HUDEP-2 (cell line): ENCODE results near the gene PAFAH1B2.
"Not testable (repeated sequence)": the region's sequence is repeated elsewhere in the genome, so short reads cannot be mapped to it uniquely, and the experiment has no call there.

Experiments used
- DNase-seq, 76 experiments: peaks; one replicate each; lab custom pipeline; 2025; ENCODE audit not compliant: unreplicated experiment in 76 of 76; lab: John Stamatoyannopoulos, UW

PAFAH1B2 gene

GRCh38 chr11:117143871-117144476, at the start of gene PAFAH1B2:
Gene PAFAH1B2, plus strand, starts transcription at chr11:117144287. Its CDS starts 8,161 bp downstream, at chr11:117152448.
- peak in 75 of 76 experiments; percentile 66 to 95 (median 88) for DNase-seq

- DNase-seq: no peak
Measured at GRCh38 chr11:117094776-117095175, 49.3 kb upstream of the PAFAH1B2 start.

GRCh38 chr11:117095284-117096161, 48.6 kb upstream of the PAFAH1B2 start:
- peak in 18 of 76 experiments; percentile 6 to 63 (median 38) for DNase-seq

- peak in 32 of 76 experiments; percentile 4 to 75 (median 29) for DNase-seq
Measured at GRCh38 chr11:117096201-117096991, 47.7 kb upstream of the PAFAH1B2 start.

- DNase-seq: no peak
Measured at GRCh38 chr11:117097014-117097388, 47.1 kb upstream of the PAFAH1B2 start.

- peak in 8 of 76 experiments; percentile 16 to 53 (median 45) for DNase-seq
Measured at GRCh38 chr11:117097389-117098268, 46.5 kb upstream of the PAFAH1B2 start.

GRCh38 chr11:117098269-117099232, 45.5 kb upstream of the PAFAH1B2 start, which contains the start of gene SIK3:
Gene SIK3, minus strand, starts transcription at chr11:117098428. Its CDS starts 13 bp downstream, at chr11:117098415.
- DNase-seq: peak in 74 of 76 experiments; percentile 15 to 94 (median 86)

GRCh38 chr11:117099696-117100095, 44.4 kb upstream of the PAFAH1B2 start:
- peak in 11 of 76 experiments; percentile 3 to 38 (median 11) for DNase-seq

GRCh38 chr11:117100556-117100955, 43.5 kb upstream of the PAFAH1B2 start:
- DNase-seq: no peak

- no peak for DNase-seq
Measured at GRCh38 chr11:117107701-117108590, 36.1 kb upstream of the PAFAH1B2 start.

GRCh38 chr11:117110294-117110950, 33.7 kb upstream of the PAFAH1B2 start:
- no peak for DNase-seq

- not testable (repeated sequence) for DNase-seq
Measured at GRCh38 chr11:117112497-117112896, 31.6 kb upstream of the PAFAH1B2 start.

GRCh38 chr11:117112939-117113338, 31.1 kb upstream of the PAFAH1B2 start:
- DNase-seq: not testable (repeated sequence)

GRCh38 chr11:117117681-117118080, 26.4 kb upstream of the PAFAH1B2 start:
- no peak for DNase-seq

- DNase-seq: no peak
Measured at GRCh38 chr11:117121176-117121575, 22.9 kb upstream of the PAFAH1B2 start.

- DNase-seq: no peak
Measured at GRCh38 chr11:117122556-117122955, 21.5 kb upstream of the PAFAH1B2 start.
